SJSA1 (cell line): Measurements from ENCODE around the gene DNAI1. TPM values are rescaled to one million over a fixed set of nuclear protein-coding genes. Genes with fewer than 3 reads are reported as not detected.
"Not testable (repeated sequence)": the region's sequence is repeated elsewhere in the genome, so short reads cannot be mapped to it uniquely, and the experiment has no call there.

Experiments used
- DNase-seq, 2 experiments: peaks; one replicate each; pipeline ENCODE4 v3.0.0-alpha.2; 2015 to 2020; ENCODE audit warnings: low spot score in 2 of 2, low read depth in 1 of 2
- H3K27ac ChIP-seq: fragments of 250-450 bp; sonication (Bioruptor Pico); 2 replicates; pipeline ENCODE4 v1.5.1; 2020; ENCODE audit warnings: mild to moderate bottlenecking, moderate library complexity
- H3K27me3 ChIP-seq: fragments of 250-450 bp; sonication (Bioruptor Pico); replicated peaks from 2 replicates; pipeline ENCODE4 v1.5.1; 2020; ENCODE audit warnings: mild to moderate bottlenecking, moderate library complexity
- H3K36me3 ChIP-seq: fragments of 250-450 bp; sonication (Bioruptor Pico); 2 replicates; pipeline ENCODE4 v1.5.1; 2020; ENCODE audit warnings: mild to moderate bottlenecking
- H3K4me1 ChIP-seq: fragments of 250-450 bp; sonication (Bioruptor Pico); replicated peaks from 2 replicates; pipeline ENCODE4 v1.6.1; 2021; ENCODE audit warnings: mild to moderate bottlenecking
- H3K4me3 ChIP-seq: fragments of 250-450 bp; sonication (Bioruptor Pico); 2 replicates; pipeline ENCODE4 v1.5.1; 2020; ENCODE audit warnings: mild to moderate bottlenecking
- H3K9me3 ChIP-seq: fragments of 250-450 bp; sonication (Bioruptor Pico); replicated peaks from 2 replicates; pipeline ENCODE4 v1.5.1; 2020; ENCODE audit warnings: mild to moderate bottlenecking
- total RNA-seq: library from RNA; depleted of rRNA; stranded (reverse); fragments of >200 nt; shearing (Covaris generic); gene quantifications from 2 replicates; pipeline ENCODE4 v1.2.3, GENCODE V29; 2014

Gene DNAI1
- total RNA-seq, 1 experiment from 2014 or later = not detected

DNA sequence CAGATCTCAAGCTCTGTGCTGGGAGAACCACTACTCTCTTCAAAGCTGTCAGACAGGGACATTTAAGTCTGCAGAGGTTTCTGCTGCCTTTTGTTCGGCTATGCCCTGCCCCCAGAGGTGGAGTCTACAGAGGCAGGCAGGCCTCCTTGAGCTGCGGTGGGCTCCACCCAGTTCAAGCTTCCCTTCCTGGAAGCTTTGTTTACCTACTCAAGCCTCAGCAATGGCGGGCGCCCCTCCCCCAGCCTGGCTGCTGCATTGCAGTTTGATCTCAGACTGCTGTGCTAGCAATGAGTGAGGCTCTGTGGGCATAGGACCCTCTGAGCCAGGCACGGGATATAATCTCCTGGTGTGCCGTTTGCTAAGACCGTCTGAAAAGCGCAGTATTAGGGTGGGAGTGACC is 73.4 kb downstream of the DNAI1 start:
- not testable (repeated sequence) for DNase-seq, H3K4me3 ChIP-seq, H3K27me3 ChIP-seq, H3K4me1 ChIP-seq, H3K27ac ChIP-seq, H3K9me3 ChIP-seq, H3K36me3 ChIP-seq

DNA sequence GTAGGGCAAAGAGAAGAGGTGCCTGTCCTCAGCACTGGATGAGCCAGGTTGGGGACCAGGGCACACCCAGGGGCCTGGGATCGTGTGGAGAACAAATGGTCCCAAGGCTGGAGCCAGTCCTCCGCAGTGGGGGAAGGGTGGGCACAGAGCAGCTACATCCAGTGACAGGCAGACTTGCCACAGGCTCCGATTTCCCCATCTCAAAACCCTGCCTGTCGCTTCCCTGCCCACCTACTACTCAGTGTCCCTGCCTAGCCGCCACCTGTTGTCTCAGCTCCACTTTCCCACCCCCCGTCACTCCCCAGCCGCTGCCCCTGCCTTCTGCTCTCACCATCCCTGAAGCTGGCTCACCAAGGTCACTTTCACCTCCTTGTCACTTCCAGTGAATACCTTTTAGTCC is 78.1 kb downstream of the DNAI1 start:
- Histone ChIP-seq H3K27me3 (no peaks in the 10 kb centered on the region), H3K4me1 (no peaks in the 10 kb centered on the region), H3K9me3 (no peaks in the 10 kb centered on the region), H3K27ac (no peak overlapping the region), H3K4me3 (no peak overlapping the region), H3K36me3 (no peaks in the 10 kb centered on the region)
- DNase-seq = no peak

DNA sequence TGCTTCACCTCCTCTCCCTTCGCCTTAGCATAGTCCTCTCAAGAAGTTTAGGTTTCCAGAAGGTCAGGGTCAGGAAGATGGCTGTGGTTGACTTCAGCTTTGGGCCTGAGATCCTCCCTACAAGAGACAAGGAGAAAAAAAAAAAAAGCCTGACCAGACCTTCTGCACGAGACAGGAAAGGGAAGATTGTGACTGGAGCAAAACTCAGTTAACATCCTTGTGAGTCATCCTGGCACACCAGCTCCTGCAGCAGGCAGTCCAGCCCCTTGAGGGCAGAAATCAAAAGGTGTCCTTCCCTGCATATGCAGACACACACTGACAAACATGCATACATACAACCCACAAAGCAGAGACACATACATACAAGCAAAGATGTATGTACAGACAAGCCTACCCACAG is 82.2 kb downstream of the DNAI1 start:
- H3K9me3 ChIP-seq = no peaks in the 10 kb centered on the region
- DNase-seq = no peak
- no peaks in the 10 kb centered on the region for H3K36me3 ChIP-seq
- H3K27ac ChIP-seq = no peak overlapping the region
- H3K4me1 ChIP-seq = no peaks in the 10 kb centered on the region
- H3K4me3 ChIP-seq = no peak overlapping the region
- H3K27me3 ChIP-seq = no peaks in the 10 kb centered on the region

DNA sequence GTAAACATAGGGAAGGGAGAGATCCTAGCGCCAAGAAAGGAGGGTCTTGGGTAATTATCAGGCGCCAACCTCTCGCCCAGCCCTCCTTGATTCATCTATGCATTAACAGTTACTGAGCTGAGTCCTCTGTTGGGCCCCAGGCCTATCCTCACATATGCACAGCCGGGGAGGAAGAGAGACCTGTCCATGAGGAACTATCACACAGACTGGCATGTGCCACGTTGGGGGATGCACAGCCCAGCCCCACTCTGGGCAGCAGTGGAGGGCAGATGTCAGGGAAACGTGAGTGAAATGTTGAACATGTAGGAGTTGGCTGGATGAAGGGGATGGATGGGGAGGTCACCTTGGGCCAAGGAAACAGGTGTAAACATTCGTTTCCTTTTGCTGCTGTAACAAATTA is 82.9 kb downstream of the DNAI1 start:
- Histone ChIP-seq H3K36me3 (no peaks in the 10 kb centered on the region), H3K4me1 (no peaks in the 10 kb centered on the region), H3K27me3 (no peaks in the 10 kb centered on the region), H3K27ac (no peak overlapping the region), H3K9me3 (no peaks in the 10 kb centered on the region), H3K4me3 (no peak overlapping the region)
- DNase-seq = no peak

DNA sequence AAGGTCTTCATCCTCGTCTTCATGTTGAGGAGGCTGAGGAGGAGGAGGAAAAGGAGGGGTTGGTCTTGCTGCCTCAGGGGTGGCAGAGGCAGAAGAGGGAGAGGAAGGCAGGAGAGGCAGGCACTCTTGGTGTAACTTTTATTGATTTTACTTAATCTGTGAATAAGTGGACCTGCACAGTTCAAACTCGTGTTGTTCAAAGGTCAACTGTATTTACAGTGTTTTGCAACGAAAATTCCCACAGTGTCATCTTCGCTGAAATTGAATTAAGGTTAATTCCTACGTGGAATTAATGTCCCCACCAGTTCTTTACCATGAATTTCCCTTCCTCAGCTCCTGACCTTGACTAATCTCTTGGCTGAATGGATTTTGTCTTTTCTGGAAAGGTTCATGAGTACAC is 85.4 kb downstream of the DNAI1 start:
- no peaks in the 10 kb centered on the region for H3K27me3 ChIP-seq
- DNase-seq = no peak
- no peaks in the 10 kb centered on the region for H3K9me3 ChIP-seq
- no peaks in the 10 kb centered on the region for H3K36me3 ChIP-seq
- H3K27ac ChIP-seq = no peak overlapping the region
- H3K4me3 ChIP-seq = no peak overlapping the region
- no peaks in the 10 kb centered on the region for H3K4me1 ChIP-seq

DNA sequence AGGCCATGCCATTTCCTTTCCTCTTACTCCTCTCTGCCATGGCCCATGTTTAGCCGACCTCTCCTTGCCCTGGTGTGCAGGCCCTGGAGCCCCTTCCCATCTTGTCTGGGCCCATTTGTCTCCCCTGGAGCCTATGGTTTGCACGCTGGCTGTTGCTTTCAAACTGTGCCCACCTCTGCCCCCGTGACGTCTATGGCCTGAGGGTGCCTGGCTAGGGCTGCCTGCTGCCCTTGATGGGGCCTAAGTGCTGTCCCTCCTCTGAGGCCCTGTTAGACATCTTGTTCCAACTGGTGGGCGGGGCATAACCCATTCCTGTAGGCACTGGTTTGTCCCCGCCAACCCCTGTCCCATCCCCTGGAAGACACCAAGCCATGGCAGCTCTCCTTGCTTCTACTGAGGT is 86.9 kb downstream of the DNAI1 start:
- H3K4me1 ChIP-seq = no peaks in the 10 kb centered on the region
- DNase-seq = no peak
- H3K36me3 ChIP-seq = no peaks in the 10 kb centered on the region

DNA sequence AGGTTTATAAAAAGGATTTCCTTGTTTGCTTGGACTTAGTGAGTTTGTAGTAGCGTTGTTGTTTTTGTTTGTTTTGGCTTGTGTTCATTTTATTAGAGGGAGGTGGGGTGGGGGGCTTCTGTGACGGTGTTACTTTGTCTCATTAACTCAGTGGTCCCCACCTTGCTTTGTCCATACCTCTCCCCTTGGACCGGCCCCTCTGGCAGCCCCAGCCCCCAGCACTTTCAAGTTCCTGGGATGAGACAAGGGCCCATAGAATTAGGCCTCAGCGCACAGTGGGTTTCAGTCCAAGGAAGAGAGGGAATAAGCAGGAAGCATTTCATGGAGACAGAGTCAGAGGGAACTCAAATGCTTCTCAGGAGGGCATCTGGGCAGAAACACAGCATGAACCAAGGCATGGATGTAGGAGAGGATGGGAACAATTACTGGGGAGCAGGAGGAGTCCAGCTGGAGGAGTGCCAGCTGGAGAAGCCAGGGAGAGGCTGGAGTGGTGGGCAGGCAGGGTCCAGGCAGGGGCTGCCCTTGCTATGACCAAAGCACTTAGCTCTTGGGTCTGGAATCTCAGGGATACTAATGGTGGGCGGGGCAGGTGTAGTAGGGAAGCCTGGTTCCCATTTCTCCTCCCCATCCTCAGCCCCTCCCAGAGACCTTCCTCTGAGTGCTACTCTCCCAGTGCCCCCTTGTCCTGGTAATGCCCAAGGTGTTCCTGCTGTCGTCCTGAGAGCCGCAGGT is 87.7 kb downstream of the DNAI1 start:
- H3K27ac ChIP-seq = no peak overlapping the region
- H3K36me3 ChIP-seq = no peaks in the 10 kb centered on the region
- H3K9me3 ChIP-seq = no peaks in the 10 kb centered on the region
- no peak overlapping the region for H3K4me3 ChIP-seq
- DNase-seq = no peak
- H3K27me3 ChIP-seq = no peaks in the 10 kb centered on the region
- H3K4me1 ChIP-seq = no peaks in the 10 kb centered on the region

More for the DNA sequence above, 86.9 kb downstream of the DNAI1 start:
- Histone ChIP-seq H3K4me3 (no peak overlapping the region), H3K27me3 (no peaks in the 10 kb centered on the region), H3K9me3 (no peaks in the 10 kb centered on the region), H3K27ac (no peak overlapping the region)

DNA sequence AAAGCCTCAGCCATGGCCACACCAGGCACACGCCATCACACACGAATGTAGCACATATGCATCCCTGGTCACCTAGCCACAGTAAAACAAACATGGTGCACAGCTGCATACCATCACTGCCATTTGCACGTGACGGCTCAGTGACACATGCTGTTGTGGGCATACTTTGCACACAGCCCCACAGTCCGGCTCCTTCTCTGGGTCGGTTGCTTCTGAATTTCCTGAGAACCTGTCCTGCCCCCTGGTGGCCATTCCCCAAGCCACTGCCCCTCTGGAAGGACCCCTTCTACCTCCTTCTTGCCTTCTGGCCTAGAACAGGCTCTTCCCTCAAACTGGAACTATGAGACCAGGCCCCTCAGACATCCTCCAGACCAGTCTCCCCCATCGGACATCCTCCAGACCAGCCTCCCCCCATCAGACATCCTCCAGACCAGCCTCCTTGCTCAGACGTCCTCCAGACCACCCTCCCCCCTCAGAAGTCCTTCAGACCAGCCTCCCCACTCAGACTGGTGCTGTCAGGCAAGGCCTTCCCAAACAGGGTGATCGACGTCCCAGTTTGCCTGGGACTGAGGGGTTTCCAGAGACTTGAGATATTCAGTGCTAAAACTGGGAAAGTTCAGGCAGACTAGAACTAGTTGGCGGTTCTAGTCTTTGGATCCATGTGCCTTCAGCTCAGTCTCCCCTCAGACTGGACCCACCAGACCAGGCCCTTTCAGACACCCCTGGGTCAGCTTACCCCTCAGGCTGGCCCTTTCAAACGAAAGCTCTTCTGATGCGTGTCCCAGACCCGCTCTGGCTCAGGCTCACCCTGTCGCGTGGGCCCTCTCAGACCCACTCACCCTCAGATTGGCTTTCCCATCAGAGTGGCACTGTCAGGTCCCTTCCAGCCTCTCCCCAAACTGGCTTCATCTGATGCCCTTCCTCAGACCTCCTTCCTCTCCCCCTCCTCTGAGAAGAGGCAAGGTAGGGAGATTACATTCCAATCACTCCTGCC is 88.5 kb downstream of the DNAI1 start:
- DNase-seq = peak; percentile 18 to 52
- H3K27ac ChIP-seq = no peak overlapping the region
- no peak overlapping the region for H3K4me3 ChIP-seq
- no peaks in the 10 kb centered on the region for H3K27me3 ChIP-seq
- H3K36me3 ChIP-seq = no peaks in the 10 kb centered on the region
- no peaks in the 10 kb centered on the region for H3K4me1 ChIP-seq
- no peaks in the 10 kb centered on the region for H3K9me3 ChIP-seq

DNA sequence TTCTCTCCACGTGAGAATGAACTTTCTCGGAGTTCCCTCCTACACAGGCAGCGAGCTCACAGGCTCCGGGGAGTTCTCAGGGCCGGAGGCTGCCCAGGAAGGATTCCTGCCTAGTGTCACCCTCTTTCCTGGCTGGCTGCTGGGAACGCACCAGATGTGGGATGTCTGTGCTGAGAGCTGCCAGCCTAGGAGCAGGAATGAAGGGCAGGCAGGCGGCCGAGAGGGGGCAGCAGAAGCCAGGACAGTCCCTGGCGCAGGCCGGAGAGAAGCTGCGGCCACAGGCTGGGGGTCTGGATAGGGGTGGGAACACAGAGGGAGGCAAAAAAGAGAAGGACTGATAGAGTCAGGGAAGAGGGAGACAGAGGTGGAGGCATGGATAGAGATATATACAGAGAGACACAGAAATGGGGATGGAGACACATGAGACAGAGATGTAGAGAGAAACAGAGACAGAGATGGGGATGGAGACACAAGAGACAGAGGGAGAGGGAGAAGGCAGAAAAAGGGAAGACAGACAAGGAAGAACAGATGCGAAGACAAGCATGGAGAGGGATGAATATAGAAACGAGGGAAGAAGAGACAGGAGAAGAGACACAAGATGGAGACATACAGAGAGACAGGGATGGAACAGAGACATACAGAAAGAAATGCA is 89.5 kb downstream of the DNAI1 start:
- Histone ChIP-seq H3K9me3 (no peaks in the 10 kb centered on the region), H3K4me3 (no peak overlapping the region), H3K27me3 (no peaks in the 10 kb centered on the region), H3K4me1 (no peaks in the 10 kb centered on the region), H3K27ac (no peak overlapping the region), H3K36me3 (no peaks in the 10 kb centered on the region)
- no peak for DNase-seq

DNA sequence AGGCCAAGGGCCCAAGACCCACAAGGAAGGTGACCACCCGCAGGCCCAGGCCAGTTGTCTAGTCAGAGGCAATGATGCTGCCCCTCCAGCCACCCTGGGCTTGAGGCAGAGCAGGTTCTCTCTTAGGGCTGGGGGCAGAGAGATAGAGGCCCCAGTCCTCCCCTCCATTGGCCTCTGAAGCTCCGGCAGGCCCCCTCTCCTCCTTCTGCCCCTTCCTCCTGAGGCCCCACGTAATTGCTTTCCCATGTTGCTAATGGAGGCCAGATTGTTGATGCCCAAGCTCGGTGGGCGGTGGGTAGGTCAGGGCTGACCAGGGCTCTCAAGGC is 90.8 kb downstream of the DNAI1 start:
- H3K4me3 ChIP-seq = no peak overlapping the region
- no peaks in the 10 kb centered on the region for H3K9me3 ChIP-seq
- no peaks in the 10 kb centered on the region for H3K4me1 ChIP-seq
- H3K27me3 ChIP-seq = no peaks in the 10 kb centered on the region
- H3K36me3 ChIP-seq = no peaks in the 10 kb centered on the region
- DNase-seq = no peak
- H3K27ac ChIP-seq = no peak overlapping the region

DNA sequence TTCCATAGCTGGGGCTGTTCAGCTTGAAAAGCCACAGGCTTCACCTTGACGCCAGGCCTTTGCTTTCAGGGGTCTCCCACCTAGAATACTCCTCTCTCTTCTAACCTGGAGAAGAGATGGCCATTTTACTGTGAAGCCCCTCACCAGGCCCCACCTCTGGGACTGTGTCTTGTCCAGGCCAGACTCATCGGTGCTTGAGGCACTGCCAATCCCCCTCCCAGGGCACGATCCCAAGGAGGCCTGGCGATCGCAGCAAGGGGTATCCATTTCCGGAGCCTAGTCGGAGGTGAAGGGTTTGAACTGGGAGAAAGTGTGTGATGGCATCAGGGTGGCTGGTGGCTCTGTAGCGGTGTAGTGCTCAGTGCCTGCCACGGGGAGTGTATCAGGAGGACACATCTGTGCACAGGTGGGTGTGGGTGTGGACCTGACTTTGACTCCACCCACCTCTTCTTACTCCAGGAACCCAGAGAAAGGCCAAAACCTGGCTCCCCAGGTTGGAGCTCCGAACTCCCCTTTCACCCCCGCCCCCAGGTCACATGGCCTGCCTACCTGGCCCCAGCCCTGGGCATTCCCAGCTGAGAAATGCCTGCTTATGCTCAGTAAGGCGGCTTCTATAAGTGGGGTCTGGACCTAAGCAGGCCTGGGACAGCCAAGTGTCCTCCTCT is 91.5 kb downstream of the DNAI1 start:
- Histone ChIP-seq H3K27me3 (no peaks in the 10 kb centered on the region), H3K4me1 (no peaks in the 10 kb centered on the region)

DNA sequence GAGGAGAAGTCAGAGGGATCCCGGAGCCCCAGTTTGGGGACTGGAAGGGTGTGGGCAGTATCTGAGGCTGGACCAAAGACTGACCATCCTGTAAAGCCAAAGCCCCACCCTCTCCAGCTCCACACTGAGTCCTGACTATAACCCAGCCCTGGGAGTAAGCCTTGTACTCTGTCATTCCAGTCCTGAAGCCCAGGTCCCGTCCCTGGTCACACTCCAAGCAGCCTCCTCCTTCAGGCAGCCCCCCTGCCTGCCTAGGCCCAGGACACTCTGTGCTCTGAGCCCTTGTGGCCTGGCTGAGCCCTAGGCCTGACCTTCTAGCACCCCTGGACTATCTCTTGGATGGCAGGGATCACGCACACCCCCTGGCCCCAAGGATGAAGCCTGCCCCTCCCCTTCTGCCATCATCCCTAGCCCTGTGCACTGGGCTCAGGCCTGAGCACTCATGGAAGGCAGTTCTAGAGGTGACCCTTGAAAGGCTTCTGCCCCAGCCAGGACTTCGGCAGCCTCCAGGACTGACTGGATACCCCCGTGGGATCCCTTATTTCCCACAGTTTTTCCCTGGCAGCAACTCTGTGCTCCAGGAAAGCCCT is 92.2 kb downstream of the DNAI1 start:
- Histone ChIP-seq H3K4me1 (no peaks in the 10 kb centered on the region), H3K27me3 (no peaks in the 10 kb centered on the region), H3K36me3 (no peaks in the 10 kb centered on the region), H3K4me3 (no peak overlapping the region), H3K9me3 (no peaks in the 10 kb centered on the region), H3K27ac (no peak overlapping the region)
- no peak for DNase-seq

More for the DNA sequence above, 91.5 kb downstream of the DNAI1 start:
- H3K4me3 ChIP-seq = no peak overlapping the region
- no peaks in the 10 kb centered on the region for H3K9me3 ChIP-seq
- H3K36me3 ChIP-seq = no peaks in the 10 kb centered on the region
- no peak overlapping the region for H3K27ac ChIP-seq
- DNase-seq = no peak
